ENCODE measurements around the gene PREX1. TPM values are rescaled to one million over a fixed set of nuclear protein-coding genes. Genes with fewer than 3 reads are reported as not detected.

PREX1 gene
- total RNA-seq, 2 experiments from 2014 or later, result 20.7 to 25.3 TPM

DNA sequence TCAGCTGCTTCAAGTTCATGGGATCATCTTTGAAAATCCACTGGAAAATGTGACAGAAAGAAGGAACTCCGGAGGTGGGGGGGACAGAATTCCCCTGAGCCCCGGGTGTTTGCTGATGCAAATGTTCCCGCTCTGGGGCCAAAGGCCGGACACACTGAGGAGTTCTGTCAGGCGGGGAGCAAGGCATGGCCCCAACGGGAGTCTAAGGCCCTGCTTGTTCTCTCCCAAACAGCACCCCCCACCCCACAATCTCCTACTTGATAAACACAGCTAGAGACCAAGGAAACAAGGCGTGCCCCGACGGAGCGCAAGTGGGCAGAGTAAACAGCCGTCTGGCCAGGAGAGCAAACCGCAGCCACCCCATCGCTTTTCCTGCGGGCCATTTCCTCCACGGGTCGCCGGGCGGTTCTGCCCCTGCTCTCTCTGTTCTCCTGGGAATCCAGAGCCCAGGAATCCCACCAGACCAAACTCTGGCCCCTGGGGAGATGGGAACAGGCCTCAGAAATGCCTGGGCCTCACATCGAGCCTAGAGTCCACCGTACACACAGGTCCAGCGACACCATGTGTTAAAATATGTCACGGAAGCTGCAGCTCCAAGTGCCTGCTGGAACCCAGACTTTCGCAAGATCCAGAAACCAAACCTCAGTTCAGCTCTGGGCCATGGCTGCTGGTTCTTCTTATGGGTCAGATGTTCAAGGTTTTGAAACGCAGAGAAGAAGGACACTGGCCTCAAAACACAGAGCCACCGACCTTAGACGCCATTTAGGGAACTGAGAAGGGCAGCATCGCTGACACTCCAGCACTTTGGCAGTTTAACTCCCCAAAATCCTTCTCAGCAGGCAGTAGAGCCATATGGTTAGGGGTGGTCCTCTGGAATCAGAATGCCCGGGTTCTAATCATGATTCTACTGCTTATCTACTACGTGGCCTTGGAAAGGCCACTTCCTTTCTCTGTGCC lies 104.2 kb downstream of the PREX1 start:
- no peak overlapping the region for H3K27ac ChIP-seq (ENCODE audit: low read depth, low read length, poor library complexity, severe bottlenecking)
- TF ChIP-seq EZH2phosphoT487 (IDR thresholded peaks at IDR 0.05; ENCODE audit: borderline replicate concordance, low read depth, low read length), result no peak
- TF ChIP-seq, protein P1, sequence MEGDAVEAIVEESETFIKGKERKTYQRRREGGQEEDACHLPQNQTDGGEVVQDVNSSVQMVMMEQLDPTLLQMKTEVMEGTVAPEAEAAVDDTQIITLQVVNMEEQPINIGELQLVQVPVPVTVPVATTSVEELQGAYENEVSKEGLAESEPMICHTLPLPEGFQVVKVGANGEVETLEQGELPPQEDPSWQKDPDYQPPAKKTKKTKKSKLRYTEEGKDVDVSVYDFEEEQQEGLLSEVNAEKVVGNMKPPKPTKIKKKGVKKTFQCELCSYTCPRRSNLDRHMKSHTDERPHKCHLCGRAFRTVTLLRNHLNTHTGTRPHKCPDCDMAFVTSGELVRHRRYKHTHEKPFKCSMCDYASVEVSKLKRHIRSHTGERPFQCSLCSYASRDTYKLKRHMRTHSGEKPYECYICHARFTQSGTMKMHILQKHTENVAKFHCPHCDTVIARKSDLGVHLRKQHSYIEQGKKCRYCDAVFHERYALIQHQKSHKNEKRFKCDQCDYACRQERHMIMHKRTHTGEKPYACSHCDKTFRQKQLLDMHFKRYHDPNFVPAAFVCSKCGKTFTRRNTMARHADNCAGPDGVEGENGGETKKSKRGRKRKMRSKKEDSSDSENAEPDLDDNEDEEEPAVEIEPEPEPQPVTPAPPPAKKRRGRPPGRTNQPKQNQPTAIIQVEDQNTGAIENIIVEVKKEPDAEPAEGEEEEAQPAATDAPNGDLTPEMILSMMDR (conservative IDR thresholded peaks at IDR 0.05; ENCODE audit: low read length), result no peak
- H3K9me3 ChIP-seq (ENCODE audit: low read length), result no peaks in the 10 kb centered on the region
- peaks cover 43% of the 10 kb centered on the region for H3K4me1 ChIP-seq (ENCODE audit: insufficient read depth, low read length, poor library complexity, severe bottlenecking)
- BruUV-seq (replicated peaks), result no TSS peak
- ChIA-PET CTCF (ENCODE audit: unreplicated experiment) (no interaction called here), POLR2A (interaction anchor here (0.6 to 1.5 kb wide), 3 partner anchors 14 to 326 kb away, joined by 3 to 6 read pairs (median 4); no protein-coding TSS in a partner anchor)
- no peak overlapping the region for H3K4me3 ChIP-seq (ENCODE audit: low read depth, low read length, poor library complexity, severe bottlenecking)
- H2AFZ ChIP-seq (ENCODE audit: low read length), result no peak overlapping the region
- no peaks in the 10 kb centered on the region for H3K9me2 ChIP-seq (ENCODE audit: insufficient read depth, low read length)
- no peak overlapping the region for H3K4me2 ChIP-seq (ENCODE audit: low read length)
- no peaks in the 10 kb centered on the region for H3K79me2 ChIP-seq (ENCODE audit: insufficient read depth, low read depth, low read length)
- DNase-seq (ENCODE audit: low spot score), result no peak
- H3K36me3 ChIP-seq (ENCODE audit: insufficient read depth, low read length), result peaks cover 14% of the 10 kb centered on the region
- intact Hi-C loops (cut with micrococcal nuclease; ENCODE audit: unreplicated experiment), result loop anchor here (10.0 kb wide), 1 partner anchor 181 kb away; no protein-coding TSS in a partner anchor
- H4K20me1 ChIP-seq (ENCODE audit: insufficient read depth, low read length), result no peaks in the 10 kb centered on the region

DNA sequence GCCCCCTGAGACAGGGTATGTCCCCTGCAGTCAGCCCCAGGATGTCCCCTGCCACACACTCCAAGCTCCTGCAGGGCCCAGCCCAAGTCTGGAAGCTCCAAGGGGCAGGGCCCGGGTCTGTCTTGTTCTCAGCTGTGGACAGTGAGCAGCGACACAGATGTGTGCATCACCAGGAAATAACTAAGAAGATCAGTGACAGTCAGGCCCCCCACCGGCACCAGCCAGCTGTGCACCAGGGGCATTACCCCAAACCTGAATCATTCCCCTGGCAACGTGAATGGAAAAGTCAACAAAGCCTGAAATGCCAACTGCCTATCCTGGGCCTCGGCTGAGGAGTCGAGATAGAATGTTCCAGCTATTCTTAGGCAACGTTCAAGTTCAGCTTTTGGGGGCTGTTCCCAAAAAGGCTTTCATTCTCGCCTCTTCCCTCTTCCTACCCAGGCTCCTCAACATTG lies 105.0 kb downstream of the PREX1 start:
- intact Hi-C loops (cut with micrococcal nuclease; ENCODE audit: unreplicated experiment), result loop anchor here (10.0 kb wide), 1 partner anchor 182 kb away; no protein-coding TSS in a partner anchor
- POLR2A ChIA-PET, result interaction anchor here (1.0 kb wide), 1 partner anchor 15 kb away, joined by 3 read pairs; no protein-coding TSS in a partner anchor
- Histone ChIP-seq H4K20me1 (ENCODE audit: insufficient read depth, low read length) (no peaks in the 10 kb centered on the region), H3K79me2 (ENCODE audit: insufficient read depth, low read depth, low read length) (no peaks in the 10 kb centered on the region), H3K9me2 (ENCODE audit: insufficient read depth, low read length) (no peaks in the 10 kb centered on the region), H3K4me2 (ENCODE audit: low read length) (no peak overlapping the region), H3K9me3 (ENCODE audit: low read length) (no peaks in the 10 kb centered on the region), H2AFZ (ENCODE audit: low read length) (no peak overlapping the region), H3K27ac (ENCODE audit: low read depth, low read length, poor library complexity, severe bottlenecking) (no peak overlapping the region), H3K4me1 (ENCODE audit: insufficient read depth, low read length, poor library complexity, severe bottlenecking) (peaks cover 51% of the 10 kb centered on the region), H3K4me3 (ENCODE audit: low read depth, low read length, poor library complexity, severe bottlenecking) (no peak overlapping the region), H3K36me3 (ENCODE audit: insufficient read depth, low read length) (peaks cover 14% of the 10 kb centered on the region)
- peak; percentile 18 for DNase-seq (ENCODE audit: low spot score)
- CTCF ChIA-PET (ENCODE audit: unreplicated experiment), result no interaction called here
- BruUV-seq (replicated peaks), result no TSS peak
- no peak for TF ChIP-seq EZH2phosphoT487 (IDR thresholded peaks at IDR 0.05; ENCODE audit: borderline replicate concordance, low read depth, low read length)
- TF ChIP-seq, protein P1 (conservative IDR thresholded peaks at IDR 0.05; ENCODE audit: low read length), result no peak

Data from OCI-LY7 (cell line).